Loucy (cell line): ENCODE data around the gene ZNF541.

ENCODE experiments used
- H2AFZ ChIP-seq: fragments of 200-600 bp; sonication (generic); 2 replicates; pipeline ENCODE4 v1.6.0; 2016; ENCODE audit warnings: antibody characterized with exemption, mild to moderate bottlenecking, low read length, moderate library complexity
- H3F3A ChIP-seq: fragments of 200-600 bp; 2 replicates; pipeline ENCODE4 v1.6.0; 2016; ENCODE audit warnings: antibody characterized with exemption, low read depth, mild to moderate bottlenecking
- H3K27me3 ChIP-seq: fragments of 200-600 bp; sonication (generic); 2 replicates; pipeline ENCODE4 v1.6.1; 2014; ENCODE audit warnings: low read length, mild to moderate bottlenecking; ENCODE audit not compliant: insufficient read depth, poor library complexity, severe bottlenecking
- H3K36me3 ChIP-seq: fragments of 200-600 bp; sonication (generic); 2 replicates; pipeline ENCODE4 v1.6.1; 2016; ENCODE audit warnings: low read length; ENCODE audit not compliant: insufficient read depth
- H3K4me1 ChIP-seq: fragments of 200-600 bp; sonication (generic); 2 replicates; pipeline ENCODE4 v1.5.1; 2014; ENCODE audit warnings: low read length, mild to moderate bottlenecking; ENCODE audit not compliant: insufficient read depth, poor library complexity, severe bottlenecking
- H3K4me2 ChIP-seq: fragments of 200-600 bp; sonication (generic); 2 replicates; pipeline ENCODE4 v1.6.0; 2014; ENCODE audit warnings: antibody characterized with exemption, low read length, low read depth, mild to moderate bottlenecking; ENCODE audit not compliant: poor library complexity, severe bottlenecking
- H3K4me3 ChIP-seq: fragments of 200-600 bp; sonication (generic); 2 replicates; pipeline ENCODE4 v1.5.1; 2014; ENCODE audit warnings: low read length, mild to moderate bottlenecking, mixed read lengths; ENCODE audit not compliant: poor library complexity, severe bottlenecking
- H3K79me2 ChIP-seq: fragments of 200-600 bp; sonication (generic); 2 replicates; pipeline ENCODE4 v1.6.1; 2014; ENCODE audit warnings: low read length; ENCODE audit not compliant: insufficient read depth
- H3K9ac ChIP-seq: fragments of 200-600 bp; sonication (generic); 2 replicates; pipeline ENCODE4 v1.6.0; 2014; ENCODE audit warnings: mild to moderate bottlenecking, low read depth, low read length, moderate library complexity; ENCODE audit not compliant: poor library complexity, severe bottlenecking
- H3K9me2 ChIP-seq: fragments of 200-600 bp; sonication (generic); replicated peaks from 2 replicates; pipeline ENCODE4 v1.6.1; 2016; ENCODE audit warnings: low read depth, low read length, mixed read lengths
- H3K9me3 ChIP-seq: fragments of 200-600 bp; sonication (generic); 2 replicates; pipeline ENCODE4 v1.6.1; 2014; ENCODE audit warnings: mild to moderate bottlenecking, antibody characterized with exemption, low read length, low read depth; ENCODE audit not compliant: insufficient read depth
- H4K20me1 ChIP-seq: fragments of 200-600 bp; sonication (generic); 2 replicates; pipeline ENCODE4 v1.6.0; 2014; ENCODE audit warnings: antibody characterized with exemption, low read length, mild to moderate bottlenecking; ENCODE audit not compliant: insufficient read depth, poor library complexity, severe bottlenecking
- CTCF ChIP-seq: fragments of 200-600 bp; sonication (generic); conservative IDR thresholded peaks from 2 replicates; pipeline ENCODE4 v1.5.1; 2014; ENCODE audit warnings: mild to moderate bottlenecking, antibody characterized with exemption, low read length
- EZH2phosphoT487 ChIP-seq: fragments of 200-600 bp; IDR thresholded peaks from 2 replicates; pipeline ENCODE4 v1.6.1; 2018; ENCODE audit warnings: antibody characterized with exemption, mild to moderate bottlenecking, moderate library complexity, borderline replicate concordance

ZNF541 gene

GRCh38 chr19:47539747-47540311, 33.1 kb downstream of the ZNF541 start:
- H3K4me3 ChIP-seq = no peak overlapping the region
- no peaks in the 10 kb centered on the region for H3K36me3 ChIP-seq
- no peaks in the 10 kb centered on the region for H3K9me3 ChIP-seq
- no peak overlapping the region for H3K9ac ChIP-seq
- no peaks in the 10 kb centered on the region for H3K79me2 ChIP-seq
- TF ChIP-seq CTCF = no peak
- no peaks in the 10 kb centered on the region for H4K20me1 ChIP-seq
- no peak overlapping the region for H2AFZ ChIP-seq
- no peaks in the 10 kb centered on the region for H3F3A ChIP-seq
- H3K4me2 ChIP-seq = no peak overlapping the region
- no peaks in the 10 kb centered on the region for H3K9me2 ChIP-seq
- H3K4me1 ChIP-seq = peaks cover 10% of the 10 kb centered on the region
- H3K27me3 ChIP-seq = no peaks in the 10 kb centered on the region

GRCh38 chr19:47538812-47539211, 34.1 kb downstream of the ZNF541 start:
- Histone ChIP-seq H3K36me3 (no peaks in the 10 kb centered on the region), H3K4me3 (no peak overlapping the region), H2AFZ (no peak overlapping the region), H4K20me1 (no peaks in the 10 kb centered on the region), H3K27me3 (no peaks in the 10 kb centered on the region), H3F3A (no peaks in the 10 kb centered on the region), H3K79me2 (no peaks in the 10 kb centered on the region), H3K9me2 (no peaks in the 10 kb centered on the region), H3K9ac (no peak overlapping the region), H3K9me3 (no peaks in the 10 kb centered on the region), H3K4me2 (no peak overlapping the region), H3K4me1 (peaks cover 10% of the 10 kb centered on the region)
- no peak for TF ChIP-seq EZH2phosphoT487
- TF ChIP-seq CTCF = no peak

GRCh38 chr19:47537493-47537892, 35.5 kb downstream of the ZNF541 start:
- H3K4me3 ChIP-seq = no peak overlapping the region
- no peaks in the 10 kb centered on the region for H3K36me3 ChIP-seq
- no peak overlapping the region for H3K4me2 ChIP-seq
- TF ChIP-seq EZH2phosphoT487 (no peak), CTCF (no peak)
- H3K79me2 ChIP-seq = no peaks in the 10 kb centered on the region
- no peaks in the 10 kb centered on the region for H3F3A ChIP-seq
- H3K9me3 ChIP-seq = no peaks in the 10 kb centered on the region
- no peaks in the 10 kb centered on the region for H4K20me1 ChIP-seq
- H3K4me1 ChIP-seq = peaks cover 10% of the 10 kb centered on the region
- no peaks in the 10 kb centered on the region for H3K27me3 ChIP-seq
- no peak overlapping the region for H3K9ac ChIP-seq
- no peaks in the 10 kb centered on the region for H3K9me2 ChIP-seq
- H2AFZ ChIP-seq = no peak overlapping the region
